Psoas muscle (tissue), 8 donors: ENCODE data around the gene RPS24. TPM values are rescaled to one million over a fixed set of nuclear protein-coding genes. Genes with fewer than 3 reads are reported as not detected.

Experiments
- ATAC-seq, 4 donors: fragments of 200-7000 bp; cut with Tn5 transposase; one replicate each; pipeline ENCODE4 v1.9.1; 2020; ENCODE audit warnings: moderate library complexity in 3 of 4, mild to moderate bottlenecking in 2 of 4
- DNase-seq, 2 donors: peaks; one replicate each; pipeline ENCODE4 v3.0.0-alpha.2; 2020
- H3K27ac ChIP-seq: fragments of 200-600 bp; one replicate; pipeline ENCODE4 v1.8.0; 2022
- H3K27me3 ChIP-seq, 3 donors: fragments of 200-600 bp in 1 of 3; one replicate each; pipeline versions ENCODE4 v1.6.1 to v1.8.0; 2013 to 2022; ENCODE audit warnings: low read length in 2 of 3, mild to moderate bottlenecking in 2 of 3, moderate library complexity in 1 of 3; ENCODE audit not compliant: insufficient read depth in 3 of 3
- H3K36me3 ChIP-seq, 2 donors: fragments of 200-600 bp in 1 of 2; one replicate each; pipeline versions ENCODE4 v1.6.1 to v1.8.0; 2013 to 2022; ENCODE audit warnings: low read depth in 1 of 2, mild to moderate bottlenecking in 1 of 2, moderate library complexity in 1 of 2; ENCODE audit not compliant: insufficient read depth in 1 of 2
- H3K4me1 ChIP-seq: fragments of 200-600 bp; one replicate; pipeline ENCODE4 v1.8.0; 2022
- H3K4me3 ChIP-seq: fragments of 200-600 bp; one replicate; pipeline ENCODE4 v1.8.0; 2022; ENCODE audit warnings: mild to moderate bottlenecking
- H3K9me3 ChIP-seq: fragments of 200-600 bp; one replicate; pipeline ENCODE4 v1.8.0; 2022
- CTCF ChIP-seq: fragments of 200-600 bp; IDR thresholded peaks from one replicate; pipeline ENCODE4 v1.8.0; 2022; ENCODE audit warnings: antibody characterized with exemption
- WGBS, 3 donors: extraction: QIAGEN DNeasy Blood & Tissue Kit; methylation state at CpG; one replicate each; pipeline versions ENCODE4 v1.1.6 to v1.1.7; 2013; 5-methylcytosine and 5-hydroxymethylcytosine counted together
- intact Hi-C, 2 donors: fragments of 100-400 bp; cut with DNase I; formaldehyde crosslinking; loops; one replicate each; pipeline versions ENCODE4 v1.11.0 to v1.14.2; 2022
- polyA plus RNA-seq, 3 donors: library from polyadenylated mRNA; stranded (reverse); fragments of 200-250 nt; gene quantifications; one replicate each; pipeline ENCODE4 v1.2.3, GENCODE V29; 2013
- total RNA-seq, 4 donors: library from RNA; stranded (reverse); fragmentation: NEBNext Ultra II Directional in 2 of 4; extraction: Animal tissue kit (Norgen Biotek cat#: 25700) in 2 of 4; gene quantifications; one replicate each; pipeline versions ENCODE4 v1.2.1 to v1.2.4, GENCODE V29; 2021 to 2023
- donor health status: healthy with polysubstance abuse.
- donor health status: DM: no; HTN: no; CAD: no; lungs with moderate emphysema.
- donor health status: Bipolar disorder and iron deficiency.
- donor health status: healthy.
- donor health status: DM: yes; HTN: yes; CAD: no.
- donor health status: DM: no; HTN: no; CAD: no.
- donor health status: DM: no; HTN: no; CAD: no.
- donor health status: DM: yes; HTN: yes; CAD: no.

The RPS24 gene
- total and polyA plus RNA-seq, 7 donors = 980 to 4,077 (median 1,456) TPM

- peak; percentile 41 to 75 (median 66) for ATAC-seq
- H3K36me3 ChIP-seq = peaks cover 28 to 98% of the 10 kb centered on the region in 2 donors
- H3K9me3 ChIP-seq = no peaks in the 10 kb centered on the region
- 61 to 84% (median 66%) methylated on average over 16 of the region's 16 CpGs for WGBS, 3 donors
- peaks cover 34% of the 10 kb centered on the region for H3K4me1 ChIP-seq
- no peak overlapping the region for H3K4me3 ChIP-seq
- peak; percentile 33 for TF ChIP-seq CTCF
- intact Hi-C loops = loop anchor here (5.0 kb wide), 2 partner anchors 77 to 157 kb away; partner anchors contain the start of gene DLG5 (in 1 of the 2)
- DNase-seq = peak in 1 of 2 donors; percentile 23
- peak overlapping the region; percentile 86 for H3K27ac ChIP-seq
- H3K27me3 ChIP-seq = no peaks in the 10 kb centered on the region
Observed at GRCh38 chr10:78004215-78005026, 29.2 kb upstream of the RPS24 start.

GRCh38 chr10:78007172-78007571, 26.5 kb upstream of the RPS24 start:
- Histone ChIP-seq H3K36me3 (peaks cover 19 to 98% of the 10 kb centered on the region in 2 donors), H3K27me3 (no peaks in the 10 kb centered on the region), H3K4me1 (peaks cover 17% of the 10 kb centered on the region), H3K4me3 (no peak overlapping the region), H3K27ac (peak overlapping the region; percentile 7), H3K9me3 (no peaks in the 10 kb centered on the region)
- ATAC-seq (no peak), DNase-seq (no peak)
- TF ChIP-seq CTCF = no peak
- 63 to 79% (median 73%) methylated on average over 1 of the region's 1 CpG for WGBS, 3 donors
- intact Hi-C loops = no loop called here

DNA sequence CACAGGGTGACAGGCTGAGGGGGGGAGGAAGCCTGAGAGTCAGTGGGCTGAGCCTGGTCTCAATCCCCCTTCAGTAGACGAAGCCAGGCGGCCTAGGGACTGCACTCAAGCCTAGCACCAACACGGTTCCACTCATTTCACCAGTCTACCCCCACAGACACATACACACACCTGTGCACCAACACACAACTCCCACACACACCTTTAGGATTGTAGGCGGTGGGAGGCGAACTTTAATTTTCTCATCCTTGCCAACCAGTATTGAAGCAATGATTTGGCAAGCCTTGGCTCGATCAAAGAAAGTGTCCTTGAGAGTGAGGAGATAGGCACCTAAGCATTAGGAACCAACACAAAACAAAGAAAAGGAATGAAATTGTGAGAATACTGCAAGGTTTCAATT, 24.0 kb upstream of the RPS24 start:
- intact Hi-C loops = no loop called here
- Histone ChIP-seq H3K4me1 (peaks cover under 1% of the 10 kb centered on the region), H3K36me3 (peaks cover 14 to 98% of the 10 kb centered on the region in 2 donors), H3K27ac (no peak overlapping the region), H3K4me3 (no peak overlapping the region), H3K27me3 (no peaks in the 10 kb centered on the region), H3K9me3 (no peaks in the 10 kb centered on the region)
- 88 to 93% (median 92%) methylated on average over 6 of the region's 6 CpGs for WGBS, 3 donors
- DNase-seq (no peak), ATAC-seq (no peak)
- TF ChIP-seq CTCF = no peak

- H3K4me3 ChIP-seq = no peak overlapping the region
Observed at GRCh38 chr10:78010278-78010677, 23.4 kb upstream of the RPS24 start.

More at GRCh38 chr10:78010278-78010677, 23.4 kb upstream of the RPS24 start:
- DNase-seq (no peak), ATAC-seq (no peak)
- Histone ChIP-seq H3K36me3 (peaks cover 14 to 98% of the 10 kb centered on the region in 2 donors), H3K27ac (no peak overlapping the region), H3K9me3 (no peaks in the 10 kb centered on the region), H3K27me3 (no peaks in the 10 kb centered on the region), H3K4me1 (peaks cover 3% of the 10 kb centered on the region)
- 83 to 92% (median 83%) methylated on average over 7 of the region's 7 CpGs for WGBS, 3 donors
- intact Hi-C loops = no loop called here
- TF ChIP-seq CTCF = no peak
